Neural cell (in vitro differentiated cells): ENCODE results near the gene FOXE3. TPM values are rescaled to one million over a fixed set of nuclear protein-coding genes. Genes with fewer than 3 reads are reported as not detected.

Experiments used
- H2AFZ ChIP-seq: fragments of 200-600, 300-800 bp; sonication (generic), shearing (Covaris generic); 2 replicates; pipeline ENCODE4 v1.6.0; 2014; ENCODE audit warnings: low read depth, mild to moderate bottlenecking, antibody characterized with exemption, low read length, moderate library complexity
- H3F3A ChIP-seq: fragments of 200-600 bp; shearing (Covaris generic); 2 replicates; pipeline ENCODE4 v1.6.1; 2016; ENCODE audit warnings: mild to moderate bottlenecking, moderate library complexity, mixed read lengths, antibody characterized with exemption, low read length; ENCODE audit not compliant: insufficient read depth, poor library complexity, severe bottlenecking
- H3K27ac ChIP-seq: fragments of 200-600, 300-800 bp; sonication (generic), shearing (Covaris generic); 2 replicates; pipeline ENCODE4 v1.5.1; 2014; ENCODE audit warnings: mild to moderate bottlenecking, low read length, moderate library complexity
- H3K27me3 ChIP-seq: fragments of 300-800, 200-600 bp; sonication (generic), shearing (Covaris generic); 2 replicates; pipeline ENCODE4 v1.6.0; 2014; ENCODE audit warnings: mild to moderate bottlenecking, low read depth, low read length, moderate library complexity; ENCODE audit not compliant: insufficient read depth
- H3K36me3 ChIP-seq: fragments of 300-800, 200-600 bp; sonication (generic), shearing (Covaris generic); 2 replicates; pipeline ENCODE4 v1.5.1; 2014; ENCODE audit warnings: mild to moderate bottlenecking, antibody characterized with exemption, low read length, moderate library complexity; ENCODE audit not compliant: insufficient read depth
- H3K4me2 ChIP-seq: fragments of 300-800, 200-600 bp; sonication (generic), shearing (Covaris generic); 2 replicates; pipeline ENCODE4 v1.6.0; 2014; ENCODE audit warnings: mild to moderate bottlenecking, low read length
- H3K4me3 ChIP-seq: fragments of 300-800, 200-600 bp; sonication (generic), shearing (Covaris generic); 2 replicates; pipeline ENCODE4 v1.5.1; 2014; ENCODE audit warnings: mild to moderate bottlenecking, low read length, moderate library complexity
- H3K79me2 ChIP-seq: fragments of 200-600 bp; shearing (Covaris generic); replicated peaks from 2 replicates; pipeline ENCODE4 v1.6.0; 2014; ENCODE audit warnings: mild to moderate bottlenecking, low read length, moderate library complexity; ENCODE audit not compliant: insufficient read depth
- H3K9ac ChIP-seq: fragments of 300-800, 200-600 bp; sonication (generic), shearing (Covaris generic); 2 replicates; pipeline ENCODE4 v1.6.1; 2016; ENCODE audit warnings: mild to moderate bottlenecking, low read length, mixed read lengths
- H3K9me2 ChIP-seq: fragments of 200-600 bp; shearing (Covaris generic); 2 replicates; pipeline ENCODE4 v1.6.1; 2016; ENCODE audit warnings: mild to moderate bottlenecking, low read length, mixed read lengths; ENCODE audit not compliant: insufficient read depth
- H3K9me3 ChIP-seq: fragments of 200-600, 300-800 bp; sonication (generic), shearing (Covaris generic); 2 replicates; pipeline ENCODE4 v1.6.1; 2016; ENCODE audit warnings: mild to moderate bottlenecking, mixed run types, low read length, moderate library complexity, mixed read lengths
- H4K20me1 ChIP-seq: fragments of 200-600 bp; shearing (Covaris generic); 2 replicates; pipeline ENCODE4 v1.6.1; 2016; ENCODE audit warnings: mild to moderate bottlenecking, mixed run types; ENCODE audit not compliant: insufficient read depth
- CTCF ChIP-seq: fragments of 450-650 bp; IDR thresholded peaks from 2 replicates; pipeline ENCODE4 v1.5.1; 2014; ENCODE audit warnings: antibody characterized with exemption, mild to moderate bottlenecking, moderate library complexity; ENCODE audit not compliant: poor library complexity, severe bottlenecking
- EZH2 ChIP-seq: fragments of 200-600, 300-800 bp; shearing (Covaris generic), sonication (generic); IDR thresholded peaks from 2 replicates; pipeline ENCODE4 v1.6.1; 2014; ENCODE audit warnings: antibody characterized with exemption, low read length, borderline replicate concordance, mild to moderate bottlenecking; ENCODE audit not compliant: insufficient read depth, poor library complexity, severe bottlenecking
- MXI1 ChIP-seq: fragments of 450-650 bp; conservative IDR thresholded peaks from 2 replicates; pipeline ENCODE4 v1.6.1; 2014; ENCODE audit warnings: antibody characterized with exemption, mild to moderate bottlenecking; ENCODE audit not compliant: poor library complexity, severe bottlenecking
- POLR2AphosphoS5 ChIP-seq: IDR thresholded peaks from 2 replicates; pipeline ENCODE4 v1.6.1; 2012
- SMC3 ChIP-seq: fragments of 450-650 bp; conservative IDR thresholded peaks from 2 replicates; pipeline ENCODE4 v1.6.1; 2014; ENCODE audit warnings: antibody characterized with exemption, mild to moderate bottlenecking, moderate library complexity; ENCODE audit not compliant: poor library complexity
- polyA plus RNA-seq: library from polyadenylated mRNA; depleted of rRNA; stranded (reverse); fragments of >200 nt; gene quantifications from 2 replicates; pipeline ENCODE4 v1.2.3, GENCODE V29; 2014
- TF ChIP-seq, protein P1 (sequence below): IDR thresholded peaks from 2 replicates; pipeline ENCODE4 v1.6.1; 2012; ENCODE audit warnings: borderline replicate concordance

FOXE3 gene
- polyA plus RNA-seq, 1 donor from 2014 or later = not detected

DNA sequence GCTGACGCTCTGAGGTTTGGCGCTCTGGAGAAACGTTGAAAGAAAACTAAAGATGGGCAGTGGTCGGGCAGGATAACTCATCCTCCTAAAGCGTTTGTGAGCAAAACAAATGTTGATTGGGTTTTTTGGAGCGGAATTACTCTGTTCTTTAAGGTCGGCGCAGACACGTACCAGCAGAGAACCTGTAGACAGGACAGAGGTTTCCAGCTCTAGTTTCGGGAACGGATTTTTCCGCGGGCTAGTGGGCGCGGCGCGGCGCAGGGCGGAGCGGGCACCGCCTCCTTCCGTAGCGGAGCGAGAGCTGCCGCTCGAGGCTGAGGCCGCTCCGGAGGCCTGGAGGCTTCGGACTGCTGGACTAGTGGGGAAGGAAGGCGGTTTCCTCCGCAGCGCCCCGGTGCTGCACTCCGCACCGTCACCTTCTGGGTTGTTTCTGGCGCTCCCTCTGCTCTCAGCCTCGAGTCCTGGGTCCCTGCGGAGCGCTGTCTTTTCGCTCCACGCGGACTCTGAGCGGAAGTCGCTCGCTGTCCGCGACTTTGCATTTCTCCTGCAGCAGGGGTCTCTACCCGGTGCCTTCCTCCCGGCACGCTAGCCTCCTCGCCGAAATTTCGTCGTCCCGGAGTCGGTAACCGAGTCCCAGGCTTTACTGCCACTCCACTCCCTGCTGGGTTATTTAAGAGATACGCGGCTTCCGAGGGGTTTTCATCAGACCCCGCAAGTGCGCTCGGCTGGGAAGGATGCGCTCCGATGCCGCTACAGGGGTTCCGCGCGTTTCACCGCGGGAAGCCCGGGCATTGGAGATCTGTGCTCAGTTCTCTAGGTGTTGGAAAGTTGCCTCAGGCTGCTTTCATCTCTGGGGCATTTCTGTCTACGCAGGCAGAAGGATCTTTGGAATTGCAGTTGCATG is 28.7 kb downstream of the FOXE3 start:
- Histone ChIP-seq H4K20me1 (no peaks in the 10 kb centered on the region), H3K9me3 (no peaks in the 10 kb centered on the region), H3K36me3 (no peaks in the 10 kb centered on the region), H3K4me2 (no peak overlapping the region), H3K9me2 (no peaks in the 10 kb centered on the region), H3K27me3 (peaks cover 100% of the 10 kb centered on the region), H3K27ac (no peak overlapping the region), H3K79me2 (no peaks in the 10 kb centered on the region), H3K4me3 (peak overlapping the region; percentile 25), H2AFZ (no peak overlapping the region), H3K9ac (no peak overlapping the region), H3F3A (no peaks in the 10 kb centered on the region)
- TF ChIP-seq CTCF (no peak), POLR2AphosphoS5 (peak; percentile 11), SMC3 (no peak), MXI1 (no peak), EZH2 (peak; percentile 99)

DNA sequence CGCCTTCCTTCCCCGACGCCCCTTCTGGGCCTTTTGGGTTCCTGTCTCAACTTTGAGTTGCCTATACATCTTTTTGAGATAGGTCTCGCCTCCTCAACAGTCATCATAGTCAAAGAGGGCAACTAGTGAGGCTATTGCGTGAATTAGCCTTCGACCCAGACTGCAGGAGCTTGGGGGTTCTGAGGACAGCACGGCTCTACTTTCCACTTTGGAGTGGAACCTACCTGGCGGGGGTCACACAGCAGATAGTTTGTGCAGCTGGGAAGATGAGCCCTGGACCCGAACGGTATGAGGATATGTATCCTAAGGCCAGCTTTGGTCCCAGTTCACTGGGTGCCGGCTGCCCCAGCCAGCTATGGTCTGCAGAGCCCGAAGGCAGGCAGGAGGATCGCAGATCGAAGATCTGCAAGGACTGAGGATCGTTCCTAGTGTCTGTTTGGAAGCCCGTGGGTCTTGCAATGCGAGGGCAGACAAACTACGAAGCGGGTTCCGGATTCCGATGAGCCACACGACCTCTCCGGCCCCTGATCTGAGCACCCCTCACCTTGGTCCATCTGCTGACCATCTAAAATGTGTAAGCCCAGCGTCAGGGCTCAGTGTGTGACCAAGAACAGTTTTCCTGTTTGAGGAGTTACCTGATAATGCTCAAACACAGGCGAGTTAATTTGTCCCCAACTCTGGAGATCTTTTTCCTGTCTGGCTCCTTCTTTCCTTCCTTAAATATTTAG is 29.9 kb downstream of the FOXE3 start:
- TF ChIP-seq, protein P1, sequence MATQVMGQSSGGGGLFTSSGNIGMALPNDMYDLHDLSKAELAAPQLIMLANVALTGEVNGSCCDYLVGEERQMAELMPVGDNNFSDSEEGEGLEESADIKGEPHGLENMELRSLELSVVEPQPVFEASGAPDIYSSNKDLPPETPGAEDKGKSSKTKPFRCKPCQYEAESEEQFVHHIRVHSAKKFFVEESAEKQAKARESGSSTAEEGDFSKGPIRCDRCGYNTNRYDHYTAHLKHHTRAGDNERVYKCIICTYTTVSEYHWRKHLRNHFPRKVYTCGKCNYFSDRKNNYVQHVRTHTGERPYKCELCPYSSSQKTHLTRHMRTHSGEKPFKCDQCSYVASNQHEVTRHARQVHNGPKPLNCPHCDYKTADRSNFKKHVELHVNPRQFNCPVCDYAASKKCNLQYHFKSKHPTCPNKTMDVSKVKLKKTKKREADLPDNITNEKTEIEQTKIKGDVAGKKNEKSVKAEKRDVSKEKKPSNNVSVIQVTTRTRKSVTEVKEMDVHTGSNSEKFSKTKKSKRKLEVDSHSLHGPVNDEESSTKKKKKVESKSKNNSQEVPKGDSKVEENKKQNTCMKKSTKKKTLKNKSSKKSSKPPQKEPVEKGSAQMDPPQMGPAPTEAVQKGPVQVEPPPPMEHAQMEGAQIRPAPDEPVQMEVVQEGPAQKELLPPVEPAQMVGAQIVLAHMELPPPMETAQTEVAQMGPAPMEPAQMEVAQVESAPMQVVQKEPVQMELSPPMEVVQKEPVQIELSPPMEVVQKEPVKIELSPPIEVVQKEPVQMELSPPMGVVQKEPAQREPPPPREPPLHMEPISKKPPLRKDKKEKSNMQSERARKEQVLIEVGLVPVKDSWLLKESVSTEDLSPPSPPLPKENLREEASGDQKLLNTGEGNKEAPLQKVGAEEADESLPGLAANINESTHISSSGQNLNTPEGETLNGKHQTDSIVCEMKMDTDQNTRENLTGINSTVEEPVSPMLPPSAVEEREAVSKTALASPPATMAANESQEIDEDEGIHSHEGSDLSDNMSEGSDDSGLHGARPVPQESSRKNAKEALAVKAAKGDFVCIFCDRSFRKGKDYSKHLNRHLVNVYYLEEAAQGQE = no peak
- TF ChIP-seq EZH2 = peak; percentile 47
- Histone ChIP-seq H3K4me2 (no peak overlapping the region), H3F3A (no peaks in the 10 kb centered on the region), H3K9me2 (no peaks in the 10 kb centered on the region), H3K9me3 (no peaks in the 10 kb centered on the region), H3K4me3 (no peak overlapping the region), H2AFZ (no peak overlapping the region), H3K36me3 (no peaks in the 10 kb centered on the region), H3K27ac (no peak overlapping the region), H4K20me1 (no peaks in the 10 kb centered on the region), H3K27me3 (peaks cover 100% of the 10 kb centered on the region), H3K9ac (no peak overlapping the region), H3K79me2 (no peaks in the 10 kb centered on the region)
